ENCODE results near the gene LAMA1.

The LAMA1 gene

GRCh38 chr18:7089369-7089768 lies 28.2 kb downstream of the LAMA1 start:
- no peak for DNase-seq (ENCODE audit: low spot score)
- TF ChIP-seq, protein P1, sequence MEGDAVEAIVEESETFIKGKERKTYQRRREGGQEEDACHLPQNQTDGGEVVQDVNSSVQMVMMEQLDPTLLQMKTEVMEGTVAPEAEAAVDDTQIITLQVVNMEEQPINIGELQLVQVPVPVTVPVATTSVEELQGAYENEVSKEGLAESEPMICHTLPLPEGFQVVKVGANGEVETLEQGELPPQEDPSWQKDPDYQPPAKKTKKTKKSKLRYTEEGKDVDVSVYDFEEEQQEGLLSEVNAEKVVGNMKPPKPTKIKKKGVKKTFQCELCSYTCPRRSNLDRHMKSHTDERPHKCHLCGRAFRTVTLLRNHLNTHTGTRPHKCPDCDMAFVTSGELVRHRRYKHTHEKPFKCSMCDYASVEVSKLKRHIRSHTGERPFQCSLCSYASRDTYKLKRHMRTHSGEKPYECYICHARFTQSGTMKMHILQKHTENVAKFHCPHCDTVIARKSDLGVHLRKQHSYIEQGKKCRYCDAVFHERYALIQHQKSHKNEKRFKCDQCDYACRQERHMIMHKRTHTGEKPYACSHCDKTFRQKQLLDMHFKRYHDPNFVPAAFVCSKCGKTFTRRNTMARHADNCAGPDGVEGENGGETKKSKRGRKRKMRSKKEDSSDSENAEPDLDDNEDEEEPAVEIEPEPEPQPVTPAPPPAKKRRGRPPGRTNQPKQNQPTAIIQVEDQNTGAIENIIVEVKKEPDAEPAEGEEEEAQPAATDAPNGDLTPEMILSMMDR (IDR thresholded peaks at IDR 0.05; ENCODE audit: extremely low read depth, missing control alignments), result no peak

GRCh38 chr18:7084080-7085065 lies 33.2 kb downstream of the LAMA1 start:
- TF ChIP-seq, protein P1 (IDR thresholded peaks at IDR 0.05; ENCODE audit: extremely low read depth, missing control alignments), result no peak
- DNase-seq (ENCODE audit: low spot score), result no peak

- TF ChIP-seq, protein P1 (IDR thresholded peaks at IDR 0.05; ENCODE audit: extremely low read depth, missing control alignments), result no peak
- DNase-seq (ENCODE audit: low spot score), result no peak
Observed at GRCh38 chr18:7082671-7083070, 34.9 kb downstream of the LAMA1 start.

GRCh38 chr18:7079231-7079630 lies 38.4 kb downstream of the LAMA1 start:
- no peak for DNase-seq (ENCODE audit: low spot score)
- TF ChIP-seq, protein P1 (IDR thresholded peaks at IDR 0.05; ENCODE audit: extremely low read depth, missing control alignments), result no peak

GRCh38 chr18:7072593-7072992 lies 45.0 kb downstream of the LAMA1 start:
- TF ChIP-seq, protein P1 (IDR thresholded peaks at IDR 0.05; ENCODE audit: extremely low read depth, missing control alignments), result no peak
- DNase-seq (ENCODE audit: low spot score), result no peak

GRCh38 chr18:7071600-7071999 lies 46.0 kb downstream of the LAMA1 start:
- no peak for DNase-seq (ENCODE audit: low spot score)
- TF ChIP-seq, protein P1 (IDR thresholded peaks at IDR 0.05; ENCODE audit: extremely low read depth, missing control alignments), result no peak

- TF ChIP-seq, protein P1 (IDR thresholded peaks at IDR 0.05; ENCODE audit: extremely low read depth, missing control alignments), result no peak
- no peak for DNase-seq (ENCODE audit: low spot score)
Observed at GRCh38 chr18:7070466-7070865, 47.1 kb downstream of the LAMA1 start.
